ENCODE measurements around the gene NKX1-2.

Gene NKX1-2

DNA sequence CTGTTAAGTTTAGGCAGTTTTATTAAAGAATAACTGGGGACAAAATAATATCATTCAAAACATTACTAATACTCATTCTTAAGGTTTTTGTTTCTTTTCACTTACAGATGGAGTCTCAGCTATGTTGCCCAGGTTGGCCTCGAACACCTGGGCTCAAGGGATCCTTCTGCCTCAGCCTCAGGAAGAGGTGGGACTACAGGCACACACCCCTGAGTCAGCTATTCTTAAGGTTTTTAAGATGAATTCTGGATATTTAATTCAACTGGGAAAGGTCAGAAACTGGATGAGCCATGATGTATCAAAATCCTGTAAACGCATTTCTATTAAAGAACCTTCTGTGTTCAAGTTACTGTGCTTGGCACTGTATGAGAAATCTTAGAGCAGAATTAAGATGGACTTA lies 34.6 kb downstream of the NKX1-2 start:
- DNase-seq (ENCODE audit: low spot score): no peak

DNA sequence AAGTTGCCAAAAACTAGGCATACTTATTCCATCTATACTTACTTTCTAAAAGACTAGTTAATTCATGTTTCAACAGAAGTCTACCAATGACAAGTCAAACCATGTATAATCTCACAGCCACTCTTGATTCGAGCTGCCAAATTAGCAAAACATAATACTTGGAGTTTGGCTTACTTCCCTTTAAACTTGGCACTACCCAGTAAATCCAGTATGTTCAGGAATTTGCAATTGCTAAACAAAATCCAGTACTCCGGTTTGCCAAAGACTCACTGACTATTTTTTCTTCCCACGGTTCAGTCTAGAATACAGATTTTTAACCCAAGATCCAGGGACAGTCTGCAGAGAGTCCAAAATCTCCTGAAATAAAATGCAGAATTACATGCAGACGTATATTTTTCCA lies 35.8 kb downstream of the NKX1-2 start:
- no peak for DNase-seq (ENCODE audit: low spot score)

DNA sequence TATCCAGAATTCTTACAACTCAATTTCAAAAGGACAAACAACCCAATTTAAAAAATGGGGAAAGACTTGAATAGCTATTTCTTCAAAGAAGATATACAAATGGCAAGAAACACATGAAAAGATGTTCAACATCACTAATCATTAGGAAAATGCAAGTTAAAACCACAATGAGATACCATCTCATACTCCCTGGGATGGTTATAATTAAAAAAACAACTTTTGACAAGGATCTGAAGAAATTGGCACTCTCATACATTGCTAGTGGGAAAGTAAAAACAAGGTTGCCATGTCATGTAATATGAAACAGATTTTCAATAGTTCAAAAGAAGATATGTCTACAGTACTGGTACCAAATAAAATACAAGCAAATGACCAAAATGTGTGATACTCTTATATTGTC lies 40.1 kb downstream of the NKX1-2 start:
- no peak for DNase-seq (ENCODE audit: low spot score)

DNA sequence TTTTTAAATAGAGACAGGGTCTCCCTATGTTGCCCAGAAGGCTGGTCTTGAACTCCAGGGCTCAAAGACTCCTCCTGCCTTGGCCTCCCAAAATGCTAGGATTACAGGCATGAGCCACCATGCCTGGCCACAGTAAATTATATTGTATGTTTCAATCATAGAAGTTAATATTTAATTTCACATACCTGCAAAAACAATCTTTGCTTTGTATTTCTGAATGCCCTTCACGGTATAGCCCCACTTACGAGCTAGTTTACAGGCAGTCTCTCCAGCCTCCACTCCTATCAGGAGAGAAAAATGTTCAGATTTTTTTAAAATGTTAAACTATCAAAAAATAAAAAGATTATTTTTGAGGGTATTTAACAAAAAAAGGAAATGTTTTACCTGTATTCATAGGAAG lies 41.5 kb downstream of the NKX1-2 start:
- DNase-seq (ENCODE audit: low spot score): no peak

DNA sequence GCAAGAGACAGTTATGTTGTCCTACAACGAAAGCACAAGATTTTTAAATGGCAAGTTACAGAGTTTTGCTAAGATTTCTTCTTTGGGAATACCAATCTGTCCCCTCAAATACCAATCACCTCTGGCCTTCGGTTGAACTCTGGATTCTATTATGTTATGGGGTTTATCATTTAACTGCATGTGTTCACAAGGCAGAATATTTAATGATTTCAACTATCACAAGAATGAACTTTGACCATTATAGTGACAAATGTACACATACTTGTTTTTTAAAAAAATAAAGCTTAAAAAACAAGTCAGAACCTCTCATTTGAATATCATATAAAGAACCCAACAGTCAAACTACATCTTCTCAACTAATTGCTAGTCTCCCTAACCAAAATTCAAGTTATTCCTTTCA lies 42.4 kb downstream of the NKX1-2 start:
- DNase-seq (ENCODE audit: low spot score): no peak

DNA sequence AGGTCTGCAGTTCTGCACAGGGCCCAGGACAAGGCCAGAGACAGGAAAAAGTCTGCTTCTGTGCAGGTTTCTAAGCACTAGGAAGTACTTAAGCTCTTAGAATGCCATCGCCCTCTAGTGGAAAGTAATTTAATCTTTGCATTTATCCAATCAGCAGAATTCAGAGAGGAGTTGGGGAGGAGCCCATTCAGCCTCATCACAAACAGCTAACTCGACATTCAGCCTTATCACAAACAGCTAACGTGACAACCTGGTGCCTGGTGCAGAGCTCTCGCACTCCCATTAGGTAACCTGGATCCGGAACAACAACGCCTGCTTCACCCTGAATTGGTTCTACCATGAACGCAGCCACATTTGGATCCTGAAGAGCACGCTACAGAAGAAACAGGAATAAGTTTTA lies 46.3 kb downstream of the NKX1-2 start:
- peak; percentile 75 for DNase-seq (ENCODE audit: low spot score)

DNA sequence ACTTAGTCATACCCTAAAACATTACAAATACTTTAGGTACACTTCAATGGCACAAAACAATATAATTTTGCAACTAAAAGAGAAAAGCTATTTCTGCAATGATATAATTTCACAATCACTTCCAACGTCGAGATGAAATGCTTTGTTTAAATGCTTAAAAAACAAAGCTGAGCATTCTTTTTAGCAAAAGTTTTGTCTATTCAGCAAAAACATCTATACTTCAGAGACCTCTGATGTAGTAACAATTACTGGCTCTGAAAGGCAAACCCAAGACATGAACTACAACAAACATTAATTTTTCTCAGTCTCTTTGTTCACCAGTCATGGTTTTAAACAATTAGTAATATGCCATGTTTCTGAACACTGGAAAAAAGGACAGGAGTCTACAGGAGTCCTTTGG lies 47.6 kb downstream of the NKX1-2 start:
- no peak for DNase-seq (ENCODE audit: low spot score)

DNA sequence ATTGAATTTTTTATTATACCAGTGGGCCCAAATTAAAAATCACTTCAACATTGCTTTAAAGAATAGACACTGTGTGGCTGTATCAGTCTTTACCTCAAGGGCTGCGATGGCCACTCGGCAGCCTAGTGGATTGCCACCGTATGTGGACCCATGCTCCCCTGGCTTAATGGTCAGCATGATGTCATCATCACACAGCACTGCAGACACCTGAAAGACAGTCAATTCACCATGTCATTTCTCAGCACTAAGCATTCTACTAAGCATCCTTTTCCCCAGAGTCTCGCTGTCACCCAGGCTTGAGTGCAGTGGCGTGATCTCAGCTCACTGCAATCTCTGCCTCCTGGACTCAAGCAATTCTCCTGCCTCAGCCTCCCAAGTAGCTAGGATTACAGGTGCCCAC lies 48.2 kb downstream of the NKX1-2 start:
- DNase-seq (ENCODE audit: low spot score): no peak
